Left lung (tissue), 10 donors: Measurements from ENCODE around the gene TUG1. TPM values are rescaled to one million over a fixed set of nuclear protein-coding genes. Genes with fewer than 3 reads are reported as not detected.

Experiments
- ATAC-seq: fragments of 200-7000 bp; cut with Tn5 transposase; one replicate; pipeline ENCODE4 v1.9.1; 2020; ENCODE audit warnings: moderate library complexity
- DNase-seq, 4 donors: peaks; one replicate each; pipeline ENCODE4 v3.0.0-alpha.2; 2013 to 2020
- H3K27ac ChIP-seq, 2 donors: fragments of 200-600 bp; sonication (generic) in 1 of 2; one replicate each; pipeline versions ENCODE4 v1.5.0 to v1.8.0; 2020 to 2021
- H3K27me3 ChIP-seq, 2 donors: fragments of 200-600 bp; sonication (generic) in 1 of 2; one replicate each; pipeline versions ENCODE4 v1.5.0 to v1.8.0; 2020 to 2021
- H3K36me3 ChIP-seq, 2 donors: fragments of 200-600 bp; sonication (generic) in 1 of 2; one replicate each; pipeline versions ENCODE4 v1.5.0 to v1.8.0; 2020 to 2021
- H3K4me1 ChIP-seq, 2 donors: fragments of 200-600 bp; one replicate each; pipeline ENCODE4 v1.8.0; 2021
- H3K4me3 ChIP-seq, 2 donors: fragments of 200-600 bp; sonication (generic) in 1 of 2; one replicate each; pipeline versions ENCODE4 v1.5.0 to v1.8.0; 2020 to 2021; ENCODE audit warnings: mild to moderate bottlenecking in 1 of 2
- H3K9me3 ChIP-seq, 2 donors: fragments of 200-600 bp; sonication (generic) in 1 of 2; one replicate each; pipeline versions ENCODE4 v1.5.0 to v1.8.0; 2020 to 2021
- CTCF ChIP-seq, 2 donors: fragments of 200-600 bp; sonication (generic) in 1 of 2; IDR thresholded peaks; one replicate each; pipeline versions ENCODE4 v1.5.0 to v1.8.0; 2021; ENCODE audit warnings: antibody characterized with exemption in 2 of 2
- intact Hi-C, 2 donors: fragments of 100-400 bp; cut with DNase I; formaldehyde crosslinking; loops; one replicate each; pipeline versions ENCODE4 v1.11.2 to v1.14.2; 2022
- polyA plus RNA-seq, 6 donors: library from polyadenylated mRNA; unstranded; fragments of 120-200 nt; gene quantifications; one replicate each; pipeline ENCODE4 v1.2.1, GENCODE V29; 2013; ENCODE audit not compliant: insufficient read length in 6 of 6
- total RNA-seq, 2 donors: library from RNA; stranded (reverse); fragmentation: NEBNext Ultra II Directional; extraction: Animal tissue kit (Norgen Biotek cat#: 25700); gene quantifications; one replicate each; pipeline ENCODE4 v1.2.1, GENCODE V29; 2021
- donor health status: DM: no; HTN: yes; CAD: no.
- donor health status: DM: no; HTN: no; CAD: no.

Gene TUG1
- total and polyA plus RNA-seq, 8 donors: 56.4 to 251 (median 230) TPM

- H3K9me3 ChIP-seq: no peaks in the 10 kb centered on the region
- H3K4me3 ChIP-seq: no peak overlapping the region
- TF ChIP-seq CTCF (IDR thresholded peaks at IDR 0.05): no peak
- no peaks in the 10 kb centered on the region for H3K27me3 ChIP-seq
- ATAC-seq (no peak), DNase-seq (no peak)
- intact Hi-C loops: no loop called here
- no peaks in the 10 kb centered on the region for H3K4me1 ChIP-seq
- no peak overlapping the region for H3K27ac ChIP-seq
- H3K36me3 ChIP-seq: no peaks in the 10 kb centered on the region
These were observed 50.3 kb downstream of the TUG1 start for GRCh38 chr22:31019191-31019930.

- TF ChIP-seq CTCF (IDR thresholded peaks at IDR 0.05): no peak
- no peak for ATAC-seq
- intact Hi-C loops: no loop called here
- H3K4me3 ChIP-seq: no peak overlapping the region
- no peaks in the 10 kb centered on the region for H3K27me3 ChIP-seq
- H3K4me1 ChIP-seq: no peaks in the 10 kb centered on the region
- no peaks in the 10 kb centered on the region for H3K9me3 ChIP-seq
- no peaks in the 10 kb centered on the region for H3K36me3 ChIP-seq
- no peak overlapping the region for H3K27ac ChIP-seq
- no peak for DNase-seq
These were observed 51.3 kb downstream of the TUG1 start for GRCh38 chr22:31020334-31020733.

GRCh38 chr22:31022516-31022915, 53.5 kb downstream of the TUG1 start:
- H3K36me3 ChIP-seq: no peaks in the 10 kb centered on the region
- no peaks in the 10 kb centered on the region for H3K27me3 ChIP-seq
- no peaks in the 10 kb centered on the region for H3K4me1 ChIP-seq
- no peak overlapping the region for H3K27ac ChIP-seq
- intact Hi-C loops: no loop called here
- DNase-seq: no peak
- no peak for ATAC-seq
- no peak for TF ChIP-seq CTCF (IDR thresholded peaks at IDR 0.05)
- no peak overlapping the region for H3K4me3 ChIP-seq
- H3K9me3 ChIP-seq: no peaks in the 10 kb centered on the region

Other genes starting within 250 kb of the TUG1 start
- gene MORC2, start 491 bp upstream of the TUG1 start, total RNA-seq: 10 to 100 TPM; 24.7 to 29.8 TPM
- 10 to 100 TPM; 31.6 to 37.2 (median 34.9) TPM for gene MORC2, start 491 bp upstream of the TUG1 start, polyA plus RNA-seq
- 10 to 100 TPM; 86.4 to 99.7 TPM for gene SMTN, start 112.1 kb downstream of the TUG1 start, total RNA-seq
- 10 to 100 TPM; 71.0 to 98.7 (median 82.1) TPM for gene SMTN, start 112.1 kb downstream of the TUG1 start, polyA plus RNA-seq
- 100 to 1,000 TPM in 1 of 2 donors, 10 to 100 TPM in 1; 80.0 to 115 TPM for gene SELENOM, start 138.3 kb downstream of the TUG1 start, total RNA-seq
- 10 to 100 TPM in 3 of 6 donors, 1 to 10 TPM in 3; 7.8 to 19.8 (median 11.0) TPM for gene SELENOM, start 138.3 kb downstream of the TUG1 start, polyA plus RNA-seq
- gene INPP5J, start 153.7 kb downstream of the TUG1 start, total RNA-seq: 1 to 10 TPM; 3.8 to 4.0 TPM
- gene INPP5J, start 153.7 kb downstream of the TUG1 start, polyA plus RNA-seq: 1 to 10 TPM; 2.1 to 4.1 (median 2.7) TPM
- 1 to 10 TPM; 4.3 to 9.9 TPM for gene PLA2G3, start 171.2 kb downstream of the TUG1 start, total RNA-seq
- gene PLA2G3, start 171.2 kb downstream of the TUG1 start, polyA plus RNA-seq: under 1 TPM in 5 of 6 donors, not detected in 1; 0.06 to 0.23 (median 0.14) TPM
- 10 to 100 TPM; 28.2 to 34.3 TPM for gene RNF185, start 190.9 kb downstream of the TUG1 start, total RNA-seq
- 10 to 100 TPM; 35.9 to 38.8 (median 38.3) TPM for gene RNF185, start 190.9 kb downstream of the TUG1 start, polyA plus RNA-seq
- gene LIMK2, start 243.0 kb downstream of the TUG1 start, total RNA-seq: 10 to 100 TPM; 68.7 to 87.6 TPM
- gene LIMK2, start 243.0 kb downstream of the TUG1 start, polyA plus RNA-seq: 10 to 100 TPM; 47.4 to 58.7 (median 52.0) TPM